GM12874 (cell line): ENCODE results near the gene PLAAT5.

Source experiments
- TF ChIP-seq, protein P1 (sequence below): IDR thresholded peaks from 2 replicates; pipeline ENCODE4 v1.5.1; 2011; ENCODE audit warnings: low read depth, mild to moderate bottlenecking, control low read depth, low read length, moderate library complexity; ENCODE audit not compliant: insufficient read depth

PLAAT5 gene

GRCh38 chr11:63508009-63508408 is 17.0 kb upstream of the PLAAT5 start:
- TF ChIP-seq, protein P1, sequence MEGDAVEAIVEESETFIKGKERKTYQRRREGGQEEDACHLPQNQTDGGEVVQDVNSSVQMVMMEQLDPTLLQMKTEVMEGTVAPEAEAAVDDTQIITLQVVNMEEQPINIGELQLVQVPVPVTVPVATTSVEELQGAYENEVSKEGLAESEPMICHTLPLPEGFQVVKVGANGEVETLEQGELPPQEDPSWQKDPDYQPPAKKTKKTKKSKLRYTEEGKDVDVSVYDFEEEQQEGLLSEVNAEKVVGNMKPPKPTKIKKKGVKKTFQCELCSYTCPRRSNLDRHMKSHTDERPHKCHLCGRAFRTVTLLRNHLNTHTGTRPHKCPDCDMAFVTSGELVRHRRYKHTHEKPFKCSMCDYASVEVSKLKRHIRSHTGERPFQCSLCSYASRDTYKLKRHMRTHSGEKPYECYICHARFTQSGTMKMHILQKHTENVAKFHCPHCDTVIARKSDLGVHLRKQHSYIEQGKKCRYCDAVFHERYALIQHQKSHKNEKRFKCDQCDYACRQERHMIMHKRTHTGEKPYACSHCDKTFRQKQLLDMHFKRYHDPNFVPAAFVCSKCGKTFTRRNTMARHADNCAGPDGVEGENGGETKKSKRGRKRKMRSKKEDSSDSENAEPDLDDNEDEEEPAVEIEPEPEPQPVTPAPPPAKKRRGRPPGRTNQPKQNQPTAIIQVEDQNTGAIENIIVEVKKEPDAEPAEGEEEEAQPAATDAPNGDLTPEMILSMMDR: peak; percentile 46

GRCh38 chr11:63507511-63507910 is 16.5 kb upstream of the PLAAT5 start:
- TF ChIP-seq, protein P1: no peak

DNA sequence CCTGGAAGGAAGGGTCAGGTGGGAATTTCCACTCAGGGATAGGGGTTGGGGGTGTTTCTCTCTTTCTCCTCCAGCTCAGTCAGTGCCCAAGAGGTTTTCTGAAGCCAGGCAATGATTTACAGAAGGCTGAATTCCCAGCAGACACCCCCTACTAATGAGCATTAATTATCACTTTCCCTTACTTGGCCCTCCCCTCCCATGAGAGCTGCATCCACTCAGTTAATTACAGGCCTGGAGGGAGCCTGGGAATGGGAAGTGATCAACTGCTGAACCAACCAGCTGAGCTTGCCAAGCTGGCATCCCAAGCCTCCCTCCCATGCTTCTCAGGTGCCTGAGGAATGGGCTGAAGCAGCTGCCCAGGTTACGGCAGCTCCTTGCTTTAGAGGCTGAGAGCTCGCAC is 15.9 kb upstream of the PLAAT5 start:
- TF ChIP-seq, protein P1: no peak

DNA sequence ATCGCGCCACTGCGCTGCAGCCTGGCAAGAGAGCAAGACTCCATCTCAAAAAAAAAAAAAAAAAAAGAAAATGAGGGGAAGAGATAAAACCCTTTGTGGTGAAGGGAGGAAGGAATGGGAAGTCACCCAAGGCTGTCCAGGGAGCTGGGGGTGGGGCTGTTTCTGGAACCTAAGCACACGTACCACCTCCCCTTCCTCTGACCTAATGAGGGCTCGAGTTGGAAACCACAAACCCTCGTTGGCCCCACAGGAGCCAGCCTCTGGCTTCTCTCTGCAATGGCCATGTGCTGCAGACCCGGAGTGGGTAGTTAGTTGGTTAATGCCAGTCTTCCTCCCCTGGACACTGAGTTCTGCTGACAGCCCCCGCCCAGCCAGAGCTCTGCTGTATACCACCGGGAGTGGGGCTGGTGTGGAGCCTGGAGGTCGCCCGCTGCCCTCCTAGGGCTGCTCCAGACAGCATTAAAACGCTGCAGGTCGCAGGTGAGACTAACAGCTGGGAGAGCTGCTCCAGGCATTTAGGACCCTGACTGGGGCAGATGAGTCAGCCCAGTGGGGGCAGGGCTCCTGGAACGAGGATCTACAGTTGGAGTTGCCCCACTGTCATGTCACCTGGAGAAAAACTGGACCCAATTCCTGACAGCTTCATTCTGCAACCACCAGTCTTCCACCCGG is 15.0 kb upstream of the PLAAT5 start, which contains the start of gene LGALS12:
TSS of gene LGALS12 (plus strand) at position 228 of the 672 bp plus-strand sequence. CDS start at position 603, 375 bp downstream.
- TF ChIP-seq, protein P1: no peak

DNA sequence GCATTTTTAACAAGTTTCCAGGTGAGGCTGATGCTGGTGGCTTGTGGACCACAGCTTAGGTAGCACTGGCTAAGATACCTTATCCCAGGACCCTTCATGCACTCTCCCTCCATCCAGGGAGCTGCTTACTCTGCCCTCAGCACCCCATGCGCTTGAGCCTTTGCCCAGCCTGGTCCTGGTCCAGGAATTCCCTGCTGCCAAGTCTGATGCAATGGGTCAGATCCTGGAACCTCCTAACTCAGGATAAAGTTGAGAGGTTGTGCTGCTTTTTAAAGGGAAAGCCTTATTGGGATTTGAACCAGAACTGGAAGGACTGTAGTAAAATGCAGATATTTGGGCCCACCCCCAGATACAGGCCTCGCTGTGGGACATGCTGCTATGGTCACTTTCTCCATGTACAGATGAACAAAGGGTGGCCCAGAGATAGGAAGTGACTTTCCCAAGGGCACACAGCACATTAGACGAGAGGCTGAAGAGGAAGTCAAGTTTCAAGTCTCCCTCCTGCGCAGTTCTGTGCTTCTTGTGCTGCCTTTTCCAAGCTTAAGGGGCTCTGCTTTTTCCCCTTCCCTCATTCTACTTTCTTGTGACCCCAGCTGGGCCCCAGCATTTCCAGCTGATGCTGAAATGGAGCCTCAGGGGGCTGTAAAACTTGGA is 14.1 kb upstream of the PLAAT5 start:
- TF ChIP-seq, protein P1: no peak

DNA sequence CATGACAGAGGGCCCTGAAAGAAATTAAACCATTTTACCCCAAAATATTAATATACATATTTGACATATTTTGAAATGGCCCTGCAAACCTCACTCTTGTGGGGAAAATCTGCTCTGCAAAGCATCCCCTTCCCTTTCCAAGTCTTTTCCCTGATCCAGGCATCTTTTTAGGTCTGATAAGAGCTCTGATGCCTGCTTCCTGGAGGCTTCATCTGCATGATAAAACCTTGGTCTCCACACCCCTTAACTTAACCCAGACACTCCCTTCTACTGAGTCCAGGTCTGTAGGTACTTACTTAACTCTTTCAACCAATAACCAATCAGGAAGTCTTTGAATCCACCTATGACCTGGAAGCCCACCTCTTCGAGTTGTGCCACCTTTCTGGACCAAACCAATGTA is 13.1 kb upstream of the PLAAT5 start:
- TF ChIP-seq, protein P1: no peak

- TF ChIP-seq, protein P1: no peak
Observed at GRCh38 chr11:63503492-63503891, 12.5 kb upstream of the PLAAT5 start.
